Epithelial cell of esophagus (primary cell): ENCODE measurements around the gene IPCEF1.

Experiments
- DNase-seq: peaks from one replicate; pipeline ENCODE4 v3.0.0; 2010; ENCODE audit warnings: low read depth
- H3K4me3 ChIP-seq: 2 replicates; pipeline ENCODE4 v1.5.1; 2011; ENCODE audit warnings: mild to moderate bottlenecking, low read length, control low read depth
- TF ChIP-seq, protein P1 (sequence below): IDR thresholded peaks from 2 replicates; pipeline ENCODE4 v1.5.1; 2011; ENCODE audit warnings: low read depth, mild to moderate bottlenecking, low read length, control low read depth, inconsistent platforms; ENCODE audit not compliant: insufficient read depth; ENCODE audit errors: missing control alignments

Gene IPCEF1

DNA sequence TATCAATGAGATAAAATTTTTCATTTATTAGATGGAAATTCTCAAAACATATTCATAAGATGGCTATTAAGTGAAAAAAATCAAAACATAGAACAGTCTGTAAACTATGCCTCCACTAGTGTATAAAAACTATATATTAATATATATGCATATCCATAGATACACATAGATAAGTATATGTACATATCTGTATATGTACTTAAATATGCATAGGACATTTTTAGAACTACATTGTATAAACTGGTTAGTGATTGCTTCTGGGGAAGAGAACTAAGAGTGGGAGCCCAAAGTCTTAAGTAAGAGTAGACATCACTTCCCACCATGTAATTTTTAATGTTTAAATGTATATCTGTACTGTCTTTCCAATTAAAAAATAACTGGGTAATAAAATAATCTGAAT lies 31.5 kb downstream of the IPCEF1 start:
- H3K4me3 ChIP-seq = no peak overlapping the region
- DNase-seq = no peak
- TF ChIP-seq, protein P1, sequence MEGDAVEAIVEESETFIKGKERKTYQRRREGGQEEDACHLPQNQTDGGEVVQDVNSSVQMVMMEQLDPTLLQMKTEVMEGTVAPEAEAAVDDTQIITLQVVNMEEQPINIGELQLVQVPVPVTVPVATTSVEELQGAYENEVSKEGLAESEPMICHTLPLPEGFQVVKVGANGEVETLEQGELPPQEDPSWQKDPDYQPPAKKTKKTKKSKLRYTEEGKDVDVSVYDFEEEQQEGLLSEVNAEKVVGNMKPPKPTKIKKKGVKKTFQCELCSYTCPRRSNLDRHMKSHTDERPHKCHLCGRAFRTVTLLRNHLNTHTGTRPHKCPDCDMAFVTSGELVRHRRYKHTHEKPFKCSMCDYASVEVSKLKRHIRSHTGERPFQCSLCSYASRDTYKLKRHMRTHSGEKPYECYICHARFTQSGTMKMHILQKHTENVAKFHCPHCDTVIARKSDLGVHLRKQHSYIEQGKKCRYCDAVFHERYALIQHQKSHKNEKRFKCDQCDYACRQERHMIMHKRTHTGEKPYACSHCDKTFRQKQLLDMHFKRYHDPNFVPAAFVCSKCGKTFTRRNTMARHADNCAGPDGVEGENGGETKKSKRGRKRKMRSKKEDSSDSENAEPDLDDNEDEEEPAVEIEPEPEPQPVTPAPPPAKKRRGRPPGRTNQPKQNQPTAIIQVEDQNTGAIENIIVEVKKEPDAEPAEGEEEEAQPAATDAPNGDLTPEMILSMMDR = no peak

DNA sequence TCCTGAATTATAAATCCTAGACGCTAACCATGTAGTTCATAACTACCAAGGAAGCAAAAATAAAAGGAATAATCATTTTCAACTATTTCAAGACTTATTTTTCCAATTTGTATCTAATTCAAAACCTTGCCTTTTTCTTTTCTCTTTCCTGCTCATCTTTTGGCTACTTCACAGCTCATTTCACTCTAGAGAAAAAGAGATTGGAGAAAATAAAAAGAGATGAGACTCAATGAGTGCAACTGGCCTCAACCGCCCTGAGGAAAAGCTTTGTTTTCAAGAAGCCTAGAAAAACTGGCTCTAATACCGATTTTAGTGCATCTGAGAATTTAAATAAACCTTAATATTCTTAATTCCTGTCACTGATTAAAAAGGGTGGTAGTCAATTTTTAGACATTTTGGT lies 36.4 kb downstream of the IPCEF1 start:
- TF ChIP-seq, protein P1 = no peak
- no peak overlapping the region for H3K4me3 ChIP-seq
- no peak for DNase-seq

DNA sequence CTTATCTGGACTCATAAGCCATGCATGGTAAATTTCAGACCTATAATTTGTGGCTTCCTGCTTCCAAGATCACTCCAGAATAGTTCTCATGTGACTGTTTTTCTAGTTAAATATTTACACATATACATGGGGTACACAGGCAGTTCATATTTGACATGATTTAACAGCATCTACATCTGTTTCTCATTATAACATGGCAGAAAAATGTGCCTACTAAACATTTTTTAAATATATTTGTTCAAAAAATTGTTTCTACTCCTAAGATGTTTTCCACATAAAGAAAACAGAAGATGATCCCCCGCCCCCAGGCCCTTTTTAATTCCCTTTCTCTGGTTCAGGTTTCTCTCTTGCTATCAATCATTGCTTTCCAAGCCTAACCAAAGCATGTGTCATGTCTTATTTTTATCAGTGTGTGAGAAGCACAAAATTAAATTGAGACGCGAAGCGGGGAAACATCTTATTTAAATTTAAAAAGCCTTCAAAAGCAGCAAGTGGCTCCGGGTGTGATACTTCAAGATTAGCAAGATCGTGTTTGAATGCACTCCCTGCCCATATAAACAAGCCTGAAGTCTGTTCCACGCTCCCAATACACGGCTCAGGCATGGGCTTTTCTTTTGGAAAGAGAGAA lies 37.3 kb downstream of the IPCEF1 start:
- TF ChIP-seq, protein P1 = no peak
- H3K4me3 ChIP-seq = no peak overlapping the region
- DNase-seq = no peak

DNA sequence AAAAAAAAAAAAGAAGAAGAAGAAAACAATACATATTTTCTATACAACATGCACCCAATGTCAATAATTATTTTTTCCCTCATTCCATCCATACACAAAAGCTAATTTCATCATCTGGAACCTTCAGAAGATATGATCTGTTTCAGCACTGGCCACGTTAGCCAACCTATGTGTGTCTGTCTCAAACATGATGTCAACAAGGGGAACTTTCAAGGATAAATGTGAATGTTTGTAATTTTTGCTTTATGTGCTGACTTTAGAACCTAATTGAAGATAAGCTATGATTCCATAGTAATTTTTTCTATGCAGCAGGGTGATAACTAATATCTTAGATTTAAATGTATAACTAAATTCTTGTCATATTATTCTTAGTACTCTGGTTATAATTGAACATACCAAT lies 37.9 kb downstream of the IPCEF1 start:
- H3K4me3 ChIP-seq = no peak overlapping the region
- TF ChIP-seq, protein P1 = no peak
- DNase-seq = no peak

DNA sequence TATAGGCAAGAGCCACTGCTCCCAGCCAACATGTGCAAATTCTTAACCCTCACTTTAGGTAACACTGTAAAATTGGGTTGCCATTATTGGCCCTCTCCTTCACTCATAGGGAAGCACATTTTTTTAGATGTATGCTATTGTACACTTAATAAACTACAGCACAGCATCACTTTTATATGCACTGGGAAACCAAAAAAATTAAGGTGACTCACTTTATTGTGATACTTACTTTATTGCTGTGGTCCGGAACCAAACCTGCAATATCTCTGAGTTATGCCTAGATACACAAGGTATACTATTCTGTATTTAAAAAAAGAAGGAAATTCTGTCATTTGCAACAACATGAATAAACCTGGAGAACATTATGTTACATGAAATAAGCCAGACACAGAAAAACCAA lies 40.5 kb downstream of the IPCEF1 start:
- DNase-seq = no peak
- TF ChIP-seq, protein P1 = no peak
- H3K4me3 ChIP-seq = no peak overlapping the region

DNA sequence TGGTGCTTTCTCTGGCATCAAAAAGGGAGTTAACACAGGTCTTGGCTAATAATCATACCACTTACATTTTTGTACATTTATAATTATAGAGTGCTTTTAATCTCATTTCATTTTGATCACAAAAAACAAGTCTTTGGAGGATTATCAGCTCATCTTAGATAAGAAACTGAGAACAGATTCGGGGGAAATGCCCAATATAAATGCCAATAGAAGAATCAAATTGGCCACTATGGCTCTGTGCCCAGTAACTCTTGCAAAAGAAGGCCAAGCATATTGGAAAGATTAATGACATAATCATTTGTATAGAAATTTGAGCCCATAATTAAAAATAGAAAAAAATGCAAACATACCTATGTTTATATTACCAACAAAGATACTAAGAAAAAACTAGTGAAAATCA lies 42.5 kb downstream of the IPCEF1 start:
- DNase-seq = no peak
- H3K4me3 ChIP-seq = no peak overlapping the region
- TF ChIP-seq, protein P1 = no peak

DNA sequence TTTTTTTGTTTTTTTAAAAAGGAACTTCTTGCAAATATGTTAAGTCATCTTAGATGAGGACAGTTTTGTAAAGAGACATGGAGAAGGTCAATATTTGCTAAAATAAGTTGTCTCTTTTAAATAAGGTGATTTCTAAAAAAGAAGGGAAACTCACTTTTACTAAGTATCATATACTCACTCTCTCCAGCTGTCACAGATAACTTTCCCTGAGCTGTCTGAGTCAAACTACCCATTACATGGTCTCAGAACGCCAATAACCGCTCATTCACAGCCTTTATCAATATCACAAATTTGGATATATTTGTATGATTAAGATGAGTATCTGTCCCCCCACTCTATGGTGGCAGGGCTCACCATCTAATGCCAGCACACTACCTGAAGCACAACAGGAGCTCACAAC lies 47.6 kb downstream of the IPCEF1 start:
- TF ChIP-seq, protein P1 = no peak
- H3K4me3 ChIP-seq = no peak overlapping the region
- no peak for DNase-seq
